HG03159 (cell line): ENCODE results near the gene FHIT.
A peak's percentile ranks its signal among the peaks of the same experiment; 100 is the strongest.
"Not testable (repeated sequence)": the region's sequence is repeated elsewhere in the genome, so short reads cannot be mapped to it uniquely, and the experiment has no call there.

Experiments
- ATAC-seq: cut with Tn5 transposase; IDR thresholded peaks from one replicate; pipeline ENCODE4 v1.9.1; 2021; ENCODE audit warnings: mild to moderate bottlenecking, moderate library complexity; ENCODE audit not compliant: unreplicated experiment

The FHIT gene

DNA sequence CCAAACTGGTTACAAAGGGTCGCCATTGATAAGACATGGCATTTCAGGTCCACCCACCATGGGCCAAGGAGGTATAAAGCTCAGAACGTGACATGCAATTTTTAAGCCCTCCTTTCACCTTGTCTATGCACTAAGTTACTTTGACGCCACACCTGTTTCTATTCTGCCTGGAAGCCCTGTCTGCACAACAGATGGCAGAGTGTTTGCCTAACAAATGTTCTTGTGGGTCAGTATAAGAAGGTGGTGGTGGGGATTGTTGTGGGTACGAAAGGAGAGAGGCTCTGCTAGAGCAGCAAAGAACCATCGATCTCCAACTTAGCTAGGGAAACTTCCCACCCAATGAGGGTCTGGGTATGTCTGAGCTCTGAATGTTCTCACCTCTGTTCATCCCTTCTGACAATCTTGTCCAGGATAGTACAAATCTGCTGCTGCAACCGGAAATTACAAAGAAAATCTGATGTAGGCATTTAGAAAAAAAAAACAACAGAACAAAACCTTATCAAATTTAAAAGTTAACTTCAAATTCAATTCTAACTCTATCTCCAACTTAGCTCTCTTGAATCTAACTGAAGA is 1256.4 kb downstream of the FHIT start:
- no peak for ATAC-seq

DNA sequence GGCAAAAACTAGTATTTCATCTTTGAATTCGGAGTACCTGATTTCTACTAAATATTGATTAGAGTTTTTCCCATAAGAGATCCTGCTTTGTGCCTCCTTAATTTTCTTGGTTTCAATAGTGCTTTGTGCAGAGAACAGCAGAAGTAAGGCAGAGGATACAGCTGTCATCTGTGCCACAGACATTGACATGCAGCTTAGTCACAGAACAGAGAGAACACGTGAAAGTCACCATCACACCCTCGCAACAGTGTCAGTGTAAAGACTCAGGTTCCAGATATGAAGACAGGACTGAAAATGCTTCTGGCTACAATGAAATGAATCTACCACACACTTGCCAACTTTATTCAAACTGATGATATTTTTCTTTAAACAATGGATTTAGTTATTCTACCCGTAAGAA is 1258.7 kb downstream of the FHIT start:
- no peak for ATAC-seq

- no peak for ATAC-seq
Measured at GRCh38 chr3:59990915-59991314, 1260.3 kb downstream of the FHIT start.

DNA sequence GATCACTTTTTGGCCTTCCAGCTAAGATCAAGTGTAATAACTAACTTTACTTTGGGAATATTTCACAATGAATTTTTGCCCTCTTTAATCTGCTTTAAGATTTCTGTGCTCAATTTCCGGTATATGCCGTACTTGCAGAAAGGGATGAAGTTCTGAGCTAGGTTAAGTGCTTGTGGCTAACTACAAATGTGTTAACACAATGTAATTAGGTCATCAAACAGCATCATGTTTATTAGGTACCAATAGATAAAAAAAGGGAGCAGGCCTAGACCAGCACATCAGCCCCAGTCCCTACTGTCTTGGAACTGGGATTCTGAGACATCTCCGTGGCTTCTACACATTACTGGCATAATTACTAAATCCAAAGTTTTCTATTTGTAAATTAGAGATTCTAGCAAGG is 1268.7 kb downstream of the FHIT start:
- no peak for ATAC-seq

GRCh38 chr3:59981377-59981776 is 1269.9 kb downstream of the FHIT start:
- no peak for ATAC-seq

DNA sequence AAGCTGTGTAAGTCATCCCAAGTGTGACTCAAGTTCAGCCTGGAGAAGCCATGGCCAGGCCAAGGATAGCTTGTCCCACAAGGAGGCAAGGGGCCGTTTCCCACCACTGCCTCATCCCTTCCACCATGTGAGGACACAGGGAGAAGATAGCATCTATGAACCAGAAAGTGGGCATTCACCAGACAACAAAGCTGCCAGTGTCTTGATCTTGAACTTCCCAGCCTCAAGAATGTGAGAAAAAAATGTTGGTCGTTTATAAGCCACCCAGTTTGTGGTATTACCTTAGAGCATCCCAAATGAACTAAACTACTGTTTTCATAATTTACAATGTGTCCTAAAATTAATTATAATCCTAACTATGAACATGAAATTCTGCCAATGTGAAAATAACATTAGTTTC is 1270.7 kb downstream of the FHIT start:
- ATAC-seq = no peak

DNA sequence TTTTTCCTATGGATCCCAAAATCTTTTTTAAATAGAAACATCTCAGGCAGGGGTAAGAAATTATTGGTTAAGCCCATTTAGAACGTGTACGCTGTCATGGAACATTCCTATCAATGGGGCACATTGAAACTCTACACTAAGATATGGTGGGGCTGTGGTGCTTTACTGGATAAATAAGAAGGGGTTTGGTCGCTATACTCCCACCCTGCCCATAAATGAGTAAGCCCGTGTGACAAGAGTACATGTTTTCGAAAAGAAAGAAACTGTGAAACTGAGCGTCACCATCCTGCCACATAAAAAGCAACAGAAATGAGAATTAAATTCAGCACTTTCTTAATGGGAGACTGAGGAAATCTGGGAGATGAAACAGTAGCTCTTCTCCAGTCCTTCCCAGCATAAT is 1271.7 kb downstream of the FHIT start:
- ATAC-seq = no peak

DNA sequence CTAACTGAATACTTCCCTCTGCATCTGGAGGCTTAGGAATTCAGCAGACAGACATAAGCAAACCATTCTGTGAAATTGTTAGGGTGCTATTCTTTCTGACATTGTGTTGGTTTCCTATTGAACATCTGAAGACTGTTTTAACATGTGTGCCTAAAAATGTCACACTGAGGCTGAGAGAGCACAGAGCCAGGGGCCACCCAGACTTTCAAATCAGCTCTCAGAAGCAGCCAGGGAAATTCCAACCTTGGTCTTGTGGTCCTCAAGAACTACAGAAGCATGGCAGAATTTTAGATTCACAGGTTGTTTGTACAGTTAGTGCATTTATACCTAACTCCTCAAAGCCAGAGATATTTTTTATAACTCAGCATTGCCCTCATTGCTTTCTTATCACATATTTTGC is 1272.3 kb downstream of the FHIT start:
- ATAC-seq = peak; percentile 61

- no peak for ATAC-seq
Measured at GRCh38 chr3:59970796-59971195, 1280.5 kb downstream of the FHIT start.

- ATAC-seq = no peak
Measured at GRCh38 chr3:59970376-59970775, 1280.9 kb downstream of the FHIT start.

- no peak for ATAC-seq
Measured at GRCh38 chr3:59968513-59969045, 1282.7 kb downstream of the FHIT start.

DNA sequence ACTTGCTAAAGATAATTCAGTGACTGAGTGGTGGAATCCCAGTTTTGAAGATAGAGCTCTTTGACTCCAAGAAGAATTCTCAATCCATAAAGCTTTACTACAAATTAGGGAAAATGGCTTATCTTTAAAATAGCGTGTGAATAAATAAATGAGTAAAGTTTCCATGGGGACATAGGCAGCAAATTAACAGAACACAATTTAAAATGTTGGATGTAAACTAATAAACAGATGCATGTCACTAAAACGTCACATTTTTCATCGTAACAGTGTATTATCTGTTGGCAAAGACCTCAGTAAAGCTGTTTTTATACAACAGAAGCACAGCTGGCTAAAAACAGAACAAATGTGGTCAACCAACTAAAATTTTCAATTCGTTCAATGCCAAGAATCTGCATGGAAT is 1287.6 kb downstream of the FHIT start:
- ATAC-seq = no peak

GRCh38 chr3:59957150-59957549 is 1294.1 kb downstream of the FHIT start:
- no peak for ATAC-seq

DNA sequence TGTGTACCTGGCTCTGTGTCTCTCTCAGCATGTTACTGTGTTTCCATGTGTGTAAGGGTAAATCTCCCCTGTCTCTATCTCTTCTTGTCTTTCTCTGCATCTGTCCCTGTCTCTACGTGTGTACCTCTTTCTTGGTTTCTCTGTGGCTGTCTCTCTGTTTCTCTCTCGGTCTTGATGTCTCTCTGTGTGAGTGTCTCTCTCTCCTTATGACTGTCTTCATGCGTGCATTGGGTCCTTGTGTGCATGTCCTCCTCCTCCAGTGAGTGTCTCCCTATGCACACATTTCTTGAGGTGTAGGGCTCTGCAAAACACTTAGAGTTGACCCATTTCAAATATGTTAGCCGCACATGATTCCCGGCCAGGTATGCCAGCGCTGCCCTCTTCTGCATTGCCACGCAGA is 1298.1 kb downstream of the FHIT start:
- no peak for ATAC-seq

- ATAC-seq = no peak
Measured at GRCh38 chr3:59949311-59949710, 1301.9 kb downstream of the FHIT start.

- ATAC-seq = no peak
Measured at GRCh38 chr3:59946401-59946800, 1304.9 kb downstream of the FHIT start.

- ATAC-seq = no peak
Measured at GRCh38 chr3:59940718-59941117, 1310.5 kb downstream of the FHIT start.

DNA sequence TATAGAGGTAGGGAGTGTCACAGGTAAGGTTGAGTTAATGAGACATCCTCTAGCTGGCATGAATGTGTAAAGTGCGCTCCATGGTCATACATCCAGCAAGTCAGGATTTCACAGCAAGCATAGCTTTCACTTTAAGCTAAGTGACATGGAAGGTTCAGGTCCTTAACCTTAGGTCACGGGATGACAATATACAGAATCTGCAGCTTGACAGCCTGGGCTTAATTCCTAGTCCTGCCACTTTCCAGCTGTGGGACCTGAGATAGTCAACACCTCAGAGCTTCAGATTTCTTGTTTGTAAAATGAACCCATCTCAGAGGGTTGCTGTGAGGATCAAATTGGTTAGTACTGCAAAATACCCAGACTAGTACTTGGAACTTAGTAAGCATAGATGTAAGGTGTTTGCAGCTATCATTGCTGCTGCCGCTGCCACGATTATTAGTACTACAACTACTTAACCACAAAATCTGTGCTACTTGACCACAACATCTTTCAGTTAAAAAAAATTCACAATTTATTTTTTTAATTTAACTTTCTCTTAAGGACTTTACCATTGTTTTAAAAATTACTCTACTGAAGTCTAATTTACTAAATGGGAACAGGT is 1311.3 kb downstream of the FHIT start:
- no peak for ATAC-seq

DNA sequence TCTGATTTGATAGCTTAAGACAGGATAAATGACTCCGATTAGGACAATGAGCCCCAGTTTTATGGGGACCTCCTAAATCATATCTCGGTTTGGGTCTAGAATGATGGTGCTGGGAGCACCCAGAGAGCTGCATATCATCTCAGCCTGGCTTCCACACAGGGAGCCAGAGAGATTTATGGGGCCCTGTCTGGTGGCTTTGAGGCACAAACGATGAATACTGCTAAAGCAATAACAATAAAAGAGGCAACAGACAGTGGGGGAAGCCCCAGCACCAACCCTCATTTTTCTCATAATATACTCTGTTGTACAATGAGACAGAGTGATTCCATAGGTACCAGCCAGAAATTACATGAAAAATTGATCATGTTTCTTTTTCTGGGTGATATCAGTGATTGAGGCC is 1312.4 kb downstream of the FHIT start:
- ATAC-seq = no peak

DNA sequence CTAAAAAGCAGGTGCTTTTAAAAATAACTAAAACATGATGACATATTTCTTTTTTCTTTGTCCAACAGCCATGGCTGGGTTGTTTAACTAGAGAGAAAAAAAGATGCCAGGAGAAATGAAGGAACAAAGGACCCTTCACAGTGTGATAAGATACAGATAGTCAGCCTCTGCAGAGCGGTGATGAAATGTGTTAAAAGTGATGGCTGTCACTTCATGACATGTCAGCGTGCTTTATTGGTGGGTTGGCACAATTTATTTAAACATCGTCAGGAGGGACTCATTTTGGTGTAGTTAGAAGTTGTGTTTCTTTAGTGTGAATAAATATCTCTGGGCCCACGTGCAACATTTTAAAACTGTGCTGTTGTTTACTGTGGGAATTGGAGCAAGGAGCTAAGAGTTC is 1314.1 kb downstream of the FHIT start:
- no peak for ATAC-seq

GRCh38 chr3:59936472-59936871 is 1314.8 kb downstream of the FHIT start:
- no peak for ATAC-seq

DNA sequence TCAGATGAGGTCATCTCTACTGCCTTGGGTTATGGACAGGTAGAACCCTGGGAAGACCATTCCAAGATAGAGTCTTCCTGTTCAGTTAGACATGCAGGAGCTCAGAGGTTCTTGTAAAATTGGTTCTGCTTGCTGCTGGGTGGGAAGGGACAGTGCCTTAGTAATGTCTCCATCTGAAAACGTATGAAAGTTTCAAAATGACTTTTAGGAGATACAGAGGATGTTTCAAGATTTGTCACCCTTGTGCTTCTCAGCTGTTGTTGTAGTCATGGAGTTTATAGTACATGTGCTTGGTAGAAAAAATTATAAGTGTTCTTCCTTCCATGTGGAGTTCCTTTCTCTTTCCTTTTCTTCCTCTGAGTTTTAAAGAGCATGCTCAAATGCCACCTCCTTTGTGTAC is 1316.2 kb downstream of the FHIT start:
- ATAC-seq = peak; percentile 92

GRCh38 chr3:59934560-59934959 is 1316.7 kb downstream of the FHIT start:
- not testable (repeated sequence) for ATAC-seq
